IPS-NIHi11 (cell line): Measurements from ENCODE around the gene DPYSL5.

ENCODE experiments used
- DNase-seq: peaks from one replicate; pipeline ENCODE4 v3.0.0; 2012; ENCODE audit warnings: mixed read lengths, low spot score

Gene DPYSL5

GRCh38 chr2:26845021-26845420, 2.9 kb upstream of the DPYSL5 start:
- DNase-seq, result no peak

GRCh38 chr2:26846334-26847306, 1.3 kb upstream of the DPYSL5 start:
- DNase-seq, result peak; percentile 78

DNA sequence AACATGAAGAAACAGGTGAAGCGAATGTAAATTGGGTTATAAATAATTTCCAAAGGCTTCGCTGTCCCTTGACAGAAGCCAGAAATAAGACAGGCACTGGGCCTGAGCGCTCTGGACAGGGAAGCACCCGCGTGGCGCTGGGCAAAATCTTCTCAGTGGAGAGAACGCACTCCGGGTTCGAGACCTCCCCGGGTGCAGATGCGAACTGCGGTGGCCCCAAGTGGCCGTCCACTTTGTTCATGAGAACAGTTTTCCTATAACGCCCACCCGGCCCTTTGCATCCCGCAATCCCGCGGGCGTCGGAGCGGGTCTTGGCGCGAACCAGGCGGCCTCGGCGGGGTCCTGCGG, 651 bp upstream of the DPYSL5 start:
- no peak for DNase-seq

GRCh38 chr2:26848336-26849055, 564 bp downstream of the DPYSL5 start:
- DNase-seq, result peak; percentile 61

GRCh38 chr2:26849056-26849999, 1.4 kb downstream of the DPYSL5 start:
- peak; percentile 72 for DNase-seq

DNA sequence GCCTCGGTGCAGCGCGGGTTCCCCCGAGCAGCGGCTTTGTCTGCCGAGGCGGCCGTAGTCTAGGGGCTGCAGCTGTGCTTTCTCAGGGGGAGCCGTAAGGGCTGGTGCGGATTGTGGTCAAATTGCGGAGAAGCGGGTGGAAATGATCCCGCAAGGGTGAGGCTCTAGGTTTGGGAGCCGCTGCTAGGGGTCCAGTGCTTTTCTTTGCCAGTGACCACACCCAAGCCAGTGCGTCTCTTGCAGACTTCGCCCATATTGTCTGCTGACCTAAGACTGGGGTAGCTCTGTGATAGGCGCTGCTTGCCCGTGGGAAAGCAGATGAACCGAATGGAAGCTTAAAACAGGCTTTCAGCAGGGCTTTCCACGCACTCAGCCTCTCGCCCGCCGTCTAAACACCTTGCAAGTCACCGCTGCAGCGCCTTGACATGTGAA, 2.1 kb downstream of the DPYSL5 start:
- DNase-seq, result peak; percentile 24

DNA sequence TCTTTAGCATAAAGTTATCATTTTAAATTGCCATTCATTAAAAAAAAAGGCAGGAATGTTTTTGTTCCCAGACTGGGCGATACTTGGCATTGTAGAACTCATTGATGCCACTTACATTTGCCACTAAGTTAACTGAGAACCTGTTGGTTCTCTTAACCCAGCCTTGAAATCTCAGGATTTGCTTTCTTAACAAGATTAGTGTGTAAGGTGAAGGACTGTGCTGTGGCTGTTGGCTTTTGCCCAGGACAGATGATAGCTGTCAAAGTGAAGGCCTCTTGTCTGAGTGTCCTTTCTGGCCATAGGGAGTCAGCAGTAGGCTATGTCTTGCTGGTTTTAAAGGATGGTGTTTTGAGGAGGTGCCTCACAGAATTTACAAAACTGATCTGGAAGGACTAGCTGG, 2.6 kb downstream of the DPYSL5 start:
- DNase-seq, result no peak

DNA sequence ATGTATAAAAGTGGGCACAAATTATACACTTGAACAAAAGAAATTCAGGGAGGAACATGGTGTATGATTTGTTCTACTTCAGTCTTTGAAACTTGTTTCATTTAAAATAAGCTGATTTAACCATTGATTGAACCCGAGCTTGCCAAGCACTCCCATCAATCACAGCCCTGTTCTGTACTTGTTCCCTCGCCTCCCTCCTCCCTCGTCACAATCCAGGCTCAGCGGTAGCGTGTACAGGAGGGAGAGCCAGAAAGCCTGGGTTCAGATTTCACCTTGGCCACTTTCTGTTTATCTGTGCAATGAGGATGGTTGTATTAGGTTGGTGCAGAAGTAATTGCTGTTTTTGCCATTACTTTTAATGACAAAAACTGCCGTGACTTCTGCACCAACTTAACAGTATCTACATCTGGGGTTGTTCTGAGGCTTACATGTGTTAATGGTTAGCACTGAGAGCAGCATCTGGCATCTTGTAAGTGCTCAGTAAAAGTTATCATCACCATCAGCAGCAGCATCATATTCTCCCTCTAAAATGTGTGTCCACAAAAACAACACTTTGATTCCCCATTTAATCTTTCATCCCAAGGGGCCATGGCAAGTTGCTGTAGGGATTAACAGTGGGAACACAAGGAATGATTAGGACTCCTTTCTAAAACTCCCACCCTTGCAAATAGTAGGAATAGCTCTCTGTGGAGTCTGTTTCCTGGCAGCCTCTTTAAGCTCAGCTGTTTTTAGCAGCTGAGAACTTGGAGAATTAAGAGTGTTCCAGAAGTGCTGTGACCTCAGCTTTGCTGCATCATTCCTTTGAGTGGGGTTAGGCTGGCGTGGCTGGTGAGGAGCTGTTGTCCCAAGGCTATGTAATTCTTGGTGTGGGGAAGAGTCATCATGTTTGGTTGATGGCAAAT, 4.7 kb downstream of the DPYSL5 start:
- DNase-seq, result no peak

DNA sequence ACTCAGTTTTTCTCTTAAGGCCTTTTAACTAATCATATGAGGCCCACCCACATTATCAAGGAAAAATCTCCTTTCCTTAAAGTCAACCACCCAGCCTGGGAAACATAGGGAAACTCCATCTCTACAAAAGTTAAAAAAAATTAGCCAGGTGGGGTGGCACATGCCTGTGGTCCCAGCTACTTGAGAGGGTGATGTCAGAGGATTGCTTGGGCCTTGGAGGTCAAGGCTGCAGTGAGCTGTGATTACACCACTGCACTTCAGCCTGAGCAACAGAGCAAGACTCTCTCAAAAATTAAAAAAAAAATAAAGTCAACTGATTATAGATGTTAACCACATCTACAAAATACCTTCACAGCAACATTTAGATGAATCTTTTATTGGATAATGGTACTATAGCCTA, 5.8 kb downstream of the DPYSL5 start:
- no peak for DNase-seq

DNA sequence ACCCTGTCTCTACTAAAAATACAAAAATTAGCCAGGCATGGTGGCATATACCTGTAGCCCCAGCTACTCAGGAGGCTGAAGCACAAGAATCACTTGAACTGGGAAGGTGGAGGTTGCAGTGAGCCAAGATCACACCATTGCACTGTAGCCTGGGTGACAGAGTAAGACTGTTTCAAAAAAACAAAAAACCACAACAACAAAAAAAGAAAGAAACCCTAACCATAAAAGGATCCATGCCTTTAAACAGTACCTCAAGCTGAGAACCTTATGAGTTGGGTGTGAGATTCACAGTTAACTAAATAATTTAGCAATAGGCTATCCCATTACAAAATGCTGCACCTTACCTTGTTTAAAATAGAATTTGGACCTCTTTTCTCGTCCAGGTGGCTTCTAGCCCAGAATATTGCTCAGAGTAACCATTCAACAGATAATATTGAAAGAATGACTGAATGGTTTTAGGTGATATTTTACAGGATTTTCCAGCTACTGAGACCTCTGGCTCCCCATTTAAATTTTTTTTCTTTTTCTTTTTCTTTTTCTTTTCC, 6.4 kb downstream of the DPYSL5 start:
- no peak for DNase-seq

DNA sequence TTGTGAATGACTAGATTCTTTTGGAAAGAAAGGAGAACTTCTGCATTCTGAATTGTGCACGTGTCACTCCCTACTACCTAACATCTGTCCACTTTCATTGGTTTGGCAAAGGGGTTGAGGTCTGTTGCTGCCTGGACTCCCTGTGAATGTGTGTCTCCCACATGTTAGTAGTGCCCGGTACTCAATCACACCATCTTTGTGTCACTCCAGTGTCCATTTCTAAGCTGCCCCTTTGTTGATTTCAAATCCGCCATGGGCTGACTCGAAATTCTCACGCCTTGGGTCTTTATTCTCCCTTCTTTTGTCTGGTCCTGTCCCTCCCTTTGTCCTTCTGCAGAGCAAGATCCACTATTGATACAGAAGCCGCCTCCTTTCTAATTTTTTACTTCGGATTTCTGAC, 7.5 kb downstream of the DPYSL5 start:
- no peak for DNase-seq

DNA sequence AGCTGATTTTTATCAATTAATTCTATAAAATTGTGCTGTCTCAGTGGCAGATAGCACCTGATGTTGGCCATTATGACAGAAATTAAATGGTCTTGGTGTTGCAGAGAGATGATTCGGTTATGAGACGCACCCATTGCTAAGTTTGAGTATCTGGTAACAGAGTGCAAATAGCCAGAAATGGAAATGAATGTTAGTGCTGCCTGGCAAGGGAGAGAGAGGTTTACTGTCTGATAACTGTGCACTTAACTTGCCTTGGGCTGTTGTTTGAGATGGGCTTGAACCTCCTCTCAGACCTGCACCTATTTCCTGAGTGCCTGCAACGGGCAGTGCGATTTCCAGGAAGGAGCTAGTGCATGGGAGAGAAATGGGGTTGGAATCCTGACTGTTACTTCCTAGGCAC, 11.7 kb downstream of the DPYSL5 start:
- no peak for DNase-seq

- no peak for DNase-seq
Measured at GRCh38 chr2:26860211-26860850, 12.4 kb downstream of the DPYSL5 start.

DNA sequence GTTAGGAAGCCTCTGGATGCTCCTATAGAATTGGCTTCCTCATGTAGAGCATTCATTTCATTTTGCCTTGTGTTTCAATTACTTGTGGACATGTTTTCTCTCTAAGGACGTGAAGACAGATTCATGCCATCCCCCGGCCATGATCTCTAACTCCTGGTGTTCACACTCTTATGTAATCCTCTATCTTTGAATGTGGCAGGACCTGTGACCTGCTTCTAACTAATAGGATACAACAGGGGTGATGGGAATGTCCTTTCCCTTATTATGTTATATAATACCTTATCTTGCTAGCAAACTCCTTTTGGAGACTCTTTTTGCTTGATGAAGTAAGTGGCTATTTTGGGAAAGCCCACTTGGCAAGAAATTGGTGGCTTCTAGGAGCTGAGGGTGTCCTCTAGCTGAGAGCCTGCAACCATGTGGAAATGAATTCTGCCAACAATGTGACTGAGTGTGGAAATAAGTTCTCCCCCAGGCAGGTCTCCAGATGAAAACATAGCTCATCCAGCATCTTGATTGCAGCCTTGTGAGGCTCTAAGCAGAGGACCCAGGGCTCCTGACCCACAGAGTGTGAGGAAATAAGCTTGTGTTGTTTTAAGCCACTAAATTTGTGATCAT, 13.8 kb downstream of the DPYSL5 start:
- no peak for DNase-seq

DNA sequence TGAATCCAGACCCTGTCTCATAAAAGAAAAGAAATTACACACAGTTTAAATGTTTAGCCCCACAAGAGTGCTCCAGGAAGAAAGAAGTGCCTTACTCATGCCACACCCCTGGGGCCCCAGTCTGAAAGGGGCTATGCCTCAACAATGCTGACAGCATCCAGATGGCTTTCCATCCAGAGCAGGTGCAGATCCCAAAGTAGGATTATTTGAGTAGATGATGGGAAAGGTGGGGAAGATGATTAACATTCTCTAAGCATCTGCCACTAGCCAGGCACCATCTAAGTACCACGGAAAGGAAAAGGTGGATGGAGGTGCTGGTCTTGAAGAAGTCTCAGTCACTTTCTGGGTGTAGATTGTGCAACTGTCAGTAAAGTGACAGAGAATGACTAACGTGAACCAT, 16.3 kb downstream of the DPYSL5 start:
- DNase-seq, result no peak

DNA sequence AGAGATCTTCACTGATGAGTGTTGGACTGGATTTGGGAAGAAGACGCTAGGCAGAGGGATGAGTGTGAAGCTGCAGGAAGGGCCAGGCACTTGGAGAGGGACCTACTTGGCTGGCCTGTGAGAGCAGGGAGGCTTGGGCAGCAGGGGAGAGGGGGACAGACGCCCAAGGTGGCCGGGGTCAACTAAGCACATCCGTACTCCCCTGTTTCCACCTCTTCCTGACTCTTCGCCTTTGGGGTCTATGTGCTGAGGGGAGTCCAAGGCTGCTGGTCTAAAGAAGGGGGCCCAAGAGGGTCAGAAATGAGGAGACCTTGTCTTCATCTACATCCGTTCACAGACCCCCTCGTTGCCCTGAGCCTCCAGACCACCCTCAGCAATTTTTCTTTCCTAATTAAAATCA, 16.7 kb downstream of the DPYSL5 start:
- DNase-seq, result no peak

DNA sequence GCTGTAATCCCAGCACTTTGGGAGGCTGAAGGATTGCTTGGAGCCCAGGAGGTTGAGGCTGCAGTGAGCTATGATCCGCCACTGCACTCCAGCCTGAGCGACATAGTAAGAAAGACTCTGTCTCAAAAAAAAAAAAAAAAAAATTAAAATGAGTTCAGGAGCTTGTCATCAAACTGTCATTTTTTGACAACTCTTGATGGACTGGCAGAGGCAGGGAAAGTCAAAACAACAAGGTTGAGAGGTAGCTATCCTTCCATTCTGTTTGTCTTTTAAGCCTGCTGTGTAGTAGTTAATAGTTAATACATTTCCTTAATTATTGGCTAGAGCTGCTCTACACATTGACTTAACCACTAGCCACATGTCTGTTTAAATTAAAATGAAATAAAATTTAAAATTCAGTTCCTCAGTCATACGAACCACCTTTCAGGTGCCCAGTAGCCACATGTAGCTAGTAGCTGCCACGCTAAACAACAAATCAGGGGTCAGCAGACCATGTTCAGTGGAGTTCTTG, 22.7 kb downstream of the DPYSL5 start:
- no peak for DNase-seq

DNA sequence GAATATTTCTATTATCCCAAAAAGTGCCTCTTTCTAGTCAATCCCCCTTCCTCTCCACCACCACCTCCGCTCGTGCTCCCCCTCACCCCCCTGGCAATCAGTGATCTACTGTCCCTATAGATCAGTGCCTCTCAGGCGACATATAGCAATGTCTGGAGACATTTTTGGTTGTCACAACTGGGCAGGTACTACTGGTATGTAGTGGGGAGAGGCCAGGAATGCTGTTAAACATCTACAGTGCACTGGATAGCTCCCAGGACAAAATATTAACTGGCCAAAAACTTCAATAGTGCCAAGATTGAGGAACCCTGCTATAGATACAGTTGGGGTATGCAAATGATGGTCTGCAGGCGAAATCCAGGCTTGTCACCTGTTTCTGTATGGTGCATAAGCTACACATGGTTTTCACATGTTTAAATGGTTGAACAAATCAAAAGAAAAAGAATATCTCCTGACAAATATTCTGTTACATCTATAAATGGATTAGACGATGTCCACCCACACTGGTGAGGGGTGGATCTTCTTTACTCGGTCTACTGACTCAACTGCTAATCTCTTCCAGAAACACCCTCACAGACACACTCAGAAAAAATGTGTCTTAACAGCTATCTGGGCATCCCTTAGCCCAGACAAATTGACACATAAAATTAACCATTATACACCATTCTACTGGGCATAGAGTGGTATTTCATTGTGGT, 25.5 kb downstream of the DPYSL5 start:
- no peak for DNase-seq

DNA sequence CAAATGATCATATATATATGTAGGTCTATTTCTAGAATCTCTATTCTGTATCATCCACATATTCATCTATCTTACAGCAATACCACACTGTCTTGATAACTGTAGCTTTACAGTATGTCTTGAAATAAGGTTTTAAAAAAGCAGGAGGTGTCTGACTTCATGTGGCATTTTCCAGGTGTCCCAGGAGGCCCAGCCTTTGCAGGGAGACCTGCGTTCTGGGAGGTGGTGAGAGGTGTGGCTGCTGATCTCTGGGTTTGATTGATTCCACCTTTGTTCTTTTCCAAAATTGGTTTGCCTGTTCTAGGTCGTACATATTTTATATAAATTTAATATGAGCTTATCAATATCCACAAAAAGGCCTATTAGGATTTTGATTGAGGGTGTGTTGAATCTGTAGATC, 26.6 kb downstream of the DPYSL5 start:
- no peak for DNase-seq
